VCaP (cell line): Measurements from ENCODE around the gene KHSRP.
A peak's percentile ranks its signal among the peaks of the same experiment; 100 is the strongest.

Experiments
- H3K27ac ChIP-seq: fragments of 450-650 bp; 2 replicates; pipeline ENCODE4 v1.5.1; 2017
- TF ChIP-seq, protein P1 (sequence below): fragments of 450-650 bp; conservative IDR thresholded peaks from 2 replicates; pipeline ENCODE4 v1.5.1; 2017; ENCODE audit warnings: mild to moderate bottlenecking, moderate library complexity

KHSRP gene

DNA sequence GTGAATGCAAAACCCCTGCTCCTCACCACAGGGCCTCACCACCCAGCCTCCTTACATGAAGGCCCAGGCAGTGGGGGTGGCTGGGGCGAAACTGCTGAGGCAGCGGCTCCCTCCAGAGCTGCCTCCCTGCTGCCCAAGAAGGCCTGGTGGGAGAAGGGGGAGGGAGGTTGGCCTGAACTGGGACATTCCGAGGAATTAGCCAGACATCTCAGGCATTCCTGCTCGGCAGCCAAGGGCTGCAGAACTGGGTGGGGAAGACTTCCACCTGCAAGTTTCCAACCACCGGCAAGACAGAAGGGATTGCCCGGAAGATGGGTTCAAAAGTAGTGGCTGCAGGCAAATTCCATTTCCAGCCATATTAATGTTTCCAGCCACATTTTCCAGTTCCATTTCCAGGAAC, 46.6 kb downstream of the KHSRP start:
- TF ChIP-seq, protein P1, sequence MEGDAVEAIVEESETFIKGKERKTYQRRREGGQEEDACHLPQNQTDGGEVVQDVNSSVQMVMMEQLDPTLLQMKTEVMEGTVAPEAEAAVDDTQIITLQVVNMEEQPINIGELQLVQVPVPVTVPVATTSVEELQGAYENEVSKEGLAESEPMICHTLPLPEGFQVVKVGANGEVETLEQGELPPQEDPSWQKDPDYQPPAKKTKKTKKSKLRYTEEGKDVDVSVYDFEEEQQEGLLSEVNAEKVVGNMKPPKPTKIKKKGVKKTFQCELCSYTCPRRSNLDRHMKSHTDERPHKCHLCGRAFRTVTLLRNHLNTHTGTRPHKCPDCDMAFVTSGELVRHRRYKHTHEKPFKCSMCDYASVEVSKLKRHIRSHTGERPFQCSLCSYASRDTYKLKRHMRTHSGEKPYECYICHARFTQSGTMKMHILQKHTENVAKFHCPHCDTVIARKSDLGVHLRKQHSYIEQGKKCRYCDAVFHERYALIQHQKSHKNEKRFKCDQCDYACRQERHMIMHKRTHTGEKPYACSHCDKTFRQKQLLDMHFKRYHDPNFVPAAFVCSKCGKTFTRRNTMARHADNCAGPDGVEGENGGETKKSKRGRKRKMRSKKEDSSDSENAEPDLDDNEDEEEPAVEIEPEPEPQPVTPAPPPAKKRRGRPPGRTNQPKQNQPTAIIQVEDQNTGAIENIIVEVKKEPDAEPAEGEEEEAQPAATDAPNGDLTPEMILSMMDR: no peak
- no peak overlapping the region for H3K27ac ChIP-seq

DNA sequence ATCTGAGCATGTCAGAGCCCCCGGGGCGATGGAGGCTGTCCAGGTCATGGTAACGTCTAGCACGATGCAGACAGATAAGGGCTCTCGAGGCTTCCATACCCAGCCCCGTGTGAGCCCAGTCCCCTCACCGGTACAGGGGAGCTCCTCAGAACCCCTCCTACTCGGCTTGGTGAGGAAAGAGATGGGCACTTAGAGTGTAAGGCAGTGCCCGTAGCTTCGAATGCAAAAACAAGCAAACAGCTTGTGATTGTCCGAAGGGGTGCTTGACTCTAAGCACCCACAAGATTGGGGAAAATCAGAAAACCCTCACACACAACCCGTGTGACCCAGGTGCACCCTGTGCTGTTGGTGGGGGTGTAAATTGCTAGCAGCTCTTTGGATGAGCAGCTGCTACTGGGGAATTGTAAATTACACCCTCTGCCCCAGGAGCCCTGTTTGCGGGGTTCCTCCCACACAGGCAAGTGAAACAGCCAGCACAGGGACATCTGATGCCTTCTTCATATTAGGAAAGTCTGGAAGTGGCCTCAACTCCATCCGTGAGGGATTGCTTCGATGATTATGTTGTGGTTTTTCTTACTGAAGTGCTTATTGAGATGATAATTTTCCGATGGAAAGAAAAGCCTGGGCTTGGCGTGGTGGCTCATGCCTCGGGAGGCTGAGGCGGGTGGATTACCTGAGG, 48.0 kb downstream of the KHSRP start:
- no peak overlapping the region for H3K27ac ChIP-seq
- TF ChIP-seq, protein P1: no peak

DNA sequence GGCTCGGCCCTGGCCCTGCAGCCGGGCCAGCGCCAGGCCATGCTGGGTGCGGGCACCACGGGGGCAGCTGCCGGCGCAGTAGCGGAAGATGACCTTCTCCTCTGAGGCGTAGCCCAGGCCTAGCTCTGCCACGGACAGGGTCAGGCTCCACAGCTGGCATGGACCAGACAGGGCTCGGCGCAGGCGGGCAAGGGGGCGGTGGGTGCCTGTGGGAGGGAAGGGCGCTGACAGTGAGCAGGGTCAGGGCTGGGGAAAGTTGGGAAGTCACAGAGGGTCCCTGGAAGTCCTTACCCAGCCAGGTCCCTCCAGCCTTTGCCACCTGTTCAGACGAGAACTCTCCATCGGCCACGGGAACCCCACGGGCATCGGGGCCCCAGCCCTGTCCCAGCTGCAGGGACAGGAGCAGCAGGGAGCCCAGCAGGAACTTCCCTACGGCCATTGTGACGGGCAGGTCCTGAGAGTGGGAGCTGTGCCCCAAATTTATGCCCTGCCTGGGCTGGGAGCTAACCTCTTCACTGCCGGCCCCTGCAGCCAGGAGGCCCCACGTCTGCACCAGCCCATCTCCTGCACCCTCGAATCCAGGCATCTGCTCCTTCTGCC, 49.1 kb downstream of the KHSRP start, which contains the start of gene PSPN:
TSS of gene PSPN (minus strand) at position 523 of the 600 bp plus-strand sequence. CDS start at position 439, 84 bp downstream.
- H3K27ac ChIP-seq: no peak within 1 kb of the TSS
- TF ChIP-seq, protein P1: no peak

DNA sequence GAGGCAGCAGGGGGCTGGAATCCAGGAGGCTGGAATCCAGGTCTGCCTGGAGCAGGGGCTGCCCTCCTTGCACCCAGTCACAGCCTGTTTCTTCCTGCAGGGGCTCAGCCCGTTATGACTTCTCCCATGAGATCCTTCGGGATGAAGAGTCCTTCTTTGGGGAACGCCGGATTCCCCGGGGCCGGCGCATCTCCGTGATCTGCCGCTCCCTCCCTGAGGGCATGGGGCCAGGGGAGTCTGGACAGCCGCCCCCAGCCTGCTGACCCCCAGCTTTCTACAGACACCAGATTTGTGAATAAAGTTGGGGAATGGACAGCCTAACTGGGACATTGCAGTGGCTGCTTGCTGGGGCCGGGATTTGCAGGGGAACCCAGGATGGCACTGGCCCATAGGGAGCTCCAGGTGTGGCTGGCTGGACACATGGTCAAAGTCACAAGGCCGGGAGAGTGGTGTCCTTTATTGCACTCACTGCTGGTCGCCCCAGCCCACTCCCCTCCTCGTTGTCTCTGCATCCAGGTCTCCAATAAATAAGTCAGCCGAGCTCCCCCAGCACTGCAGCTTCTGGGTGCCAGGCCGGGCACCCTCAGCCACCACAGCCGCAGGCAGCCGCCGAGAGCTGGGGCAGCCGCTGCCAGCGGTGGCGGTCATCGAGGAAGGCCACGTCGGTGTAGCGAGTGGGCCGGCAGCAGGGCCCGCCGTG, 49.8 kb downstream of the KHSRP start:
- no peak overlapping the region for H3K27ac ChIP-seq
- TF ChIP-seq, protein P1: no peak

DNA sequence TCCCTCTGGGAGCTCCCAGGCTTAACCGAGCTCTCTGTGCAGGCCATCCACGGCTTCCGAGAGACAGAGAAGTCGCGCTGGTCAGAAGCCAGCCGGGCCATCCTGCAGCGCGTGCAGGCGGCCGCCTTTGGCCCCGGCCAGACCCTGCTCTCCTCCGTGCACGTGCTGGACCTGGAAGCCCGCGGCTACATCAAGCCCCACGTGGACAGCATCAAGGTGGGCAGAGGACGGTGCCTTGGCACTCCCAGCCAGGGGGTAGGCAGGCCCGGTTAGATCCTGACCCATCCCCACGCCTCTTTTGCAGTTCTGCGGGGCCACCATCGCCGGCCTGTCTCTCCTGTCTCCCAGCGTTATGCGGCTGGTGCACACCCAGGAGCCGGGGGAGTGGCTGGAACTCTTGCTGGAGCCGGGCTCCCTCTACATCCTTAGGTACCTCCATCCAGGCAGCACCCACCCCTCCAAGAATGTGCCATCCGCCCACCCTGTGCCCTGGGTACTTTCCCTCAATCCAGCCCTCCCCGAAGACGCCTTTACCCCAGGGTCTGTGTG, 50.4 kb downstream of the KHSRP start:
- H3K27ac ChIP-seq: peak overlapping the region; percentile 88; the same call in 1 of the 2 replicates
- TF ChIP-seq, protein P1: no peak

DNA sequence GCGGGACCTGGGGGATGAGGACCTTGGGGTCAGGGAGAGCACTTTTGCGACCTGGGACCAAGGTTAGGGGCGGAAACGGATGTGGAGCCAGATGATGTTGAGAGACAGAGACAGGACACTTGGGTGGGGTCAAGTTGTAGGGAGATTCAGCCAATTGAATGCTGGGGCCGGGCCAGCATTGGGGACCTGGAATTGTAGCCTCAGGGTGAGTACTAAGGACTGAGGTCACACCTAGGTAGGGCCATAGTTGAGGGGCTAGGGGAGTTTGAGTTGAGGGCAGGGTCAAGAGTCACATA, 50.9 kb downstream of the KHSRP start:
- TF ChIP-seq, protein P1: no peak
- peak overlapping the region; percentile 88; the same call in 1 of the 2 replicates for H3K27ac ChIP-seq

DNA sequence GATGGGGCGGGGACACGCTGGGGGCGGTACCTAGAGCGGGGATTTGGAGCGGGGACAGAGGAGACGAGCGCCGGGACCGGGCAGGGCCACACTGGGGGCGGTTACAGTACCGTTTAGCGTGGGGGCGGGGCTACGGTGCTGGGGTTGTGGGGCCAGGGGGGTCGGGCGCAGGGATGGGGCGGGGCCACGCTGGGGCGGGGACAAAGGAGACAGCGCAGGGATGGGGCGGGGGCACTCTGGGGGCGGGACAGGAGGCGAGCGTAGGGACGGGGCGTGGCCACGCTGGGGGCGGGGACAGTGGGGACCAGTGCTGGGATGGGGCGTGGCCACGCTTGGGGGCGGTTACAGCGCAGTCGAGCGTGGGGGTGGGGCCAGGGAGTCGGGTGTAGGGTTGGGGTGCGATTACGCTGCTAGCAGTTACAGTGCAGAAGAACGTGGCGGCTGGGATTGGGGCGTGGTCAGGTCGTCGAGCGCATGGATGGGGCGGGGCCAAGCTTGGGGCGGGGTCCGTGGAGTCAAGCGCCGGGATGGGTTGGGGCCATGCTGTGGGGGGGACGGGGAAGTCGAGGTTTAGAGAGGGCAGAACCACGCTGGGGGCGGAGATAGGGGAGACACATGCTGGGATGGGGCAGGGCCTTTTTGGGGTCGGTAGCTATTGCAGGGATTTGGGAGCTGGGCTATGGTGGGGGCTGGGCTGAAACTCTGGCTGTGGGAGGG, 51.4 kb downstream of the KHSRP start:
- TF ChIP-seq, protein P1: no peak
- peak overlapping the region; percentile 88 for H3K27ac ChIP-seq
